Progenitor cell of endocrine pancreas (in vitro differentiated cells): Measurements from ENCODE around the gene PRDM8. TPM values are rescaled to one million over a fixed set of nuclear protein-coding genes. Genes with fewer than 3 reads are reported as not detected.

Experiments
- DNase-seq: peaks from one replicate; pipeline ENCODE4 v3.0.0; 2021; ENCODE audit warnings: low spot score; ENCODE audit not compliant: unreplicated experiment
- H3K27ac Mint-ChIP-seq: 2 replicates; pipeline ENCODE4 v1.8.0; 2021; ENCODE audit warnings: mild to moderate bottlenecking, moderate library complexity, mixed read lengths
- H3K27me3 Mint-ChIP-seq: 2 replicates; pipeline ENCODE4 v1.8.0; 2021; ENCODE audit warnings: mixed read lengths
- H3K36me3 Mint-ChIP-seq: 2 replicates; pipeline ENCODE4 v1.8.0; 2022; ENCODE audit warnings: mixed read lengths; ENCODE audit not compliant: insufficient read depth
- H3K4me1 Mint-ChIP-seq: 2 replicates; pipeline ENCODE4 v1.8.0; 2021; ENCODE audit warnings: low read depth, mixed read lengths
- H3K4me3 Mint-ChIP-seq: 2 replicates; pipeline ENCODE4 v1.8.0; 2021; ENCODE audit warnings: low read depth, mild to moderate bottlenecking, moderate library complexity, mixed read lengths
- H3K9me3 Mint-ChIP-seq: 2 replicates; pipeline ENCODE4 v1.8.0; 2021; ENCODE audit warnings: low read depth, mixed read lengths
- total RNA-seq: library from RNA; stranded (reverse); gene quantifications from 2 replicates; pipeline ENCODE4 v1.2.1, GENCODE V29; 2021
- TF ChIP-seq, protein P1 (sequence below): fragments of 200-600 bp; sonication (generic); IDR thresholded peaks from one replicate; pipeline ENCODE4 v1.5.0; 2021; ENCODE audit warnings: antibody characterized with exemption, mild to moderate bottlenecking; ENCODE audit not compliant: unreplicated experiment

The PRDM8 gene
- total RNA-seq, 1 donor from 2014 or later: 0.38 TPM

DNA sequence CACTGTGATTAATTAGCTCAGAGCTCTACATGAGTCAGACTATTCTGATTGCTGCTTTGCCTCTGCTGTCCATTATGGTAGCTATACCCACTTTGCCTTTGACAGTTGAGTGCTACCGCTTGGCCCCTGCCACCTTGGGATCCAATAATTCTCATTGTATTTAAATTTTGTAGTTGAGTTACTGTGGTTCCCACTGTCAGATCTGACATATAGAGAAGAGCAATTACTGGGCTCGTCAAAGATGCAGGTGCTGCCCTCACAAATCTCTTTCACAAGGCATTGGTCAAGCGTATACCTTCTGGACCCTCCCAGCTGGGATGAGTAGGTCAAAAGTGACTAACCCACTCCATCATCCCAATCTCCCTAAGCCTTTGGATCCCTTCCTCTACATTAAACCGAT, 18.3 kb upstream of the PRDM8 start:
- Mint-ChIP-seq H3K9me3 (peaks cover 7% of the 10 kb centered on the region), H3K4me1 (no peaks in the 10 kb centered on the region), H3K27ac (no peak overlapping the region), H3K36me3 (no peaks in the 10 kb centered on the region), H3K4me3 (no peak overlapping the region), H3K27me3 (peaks cover 39% of the 10 kb centered on the region)
- DNase-seq: no peak
- TF ChIP-seq, protein P1, sequence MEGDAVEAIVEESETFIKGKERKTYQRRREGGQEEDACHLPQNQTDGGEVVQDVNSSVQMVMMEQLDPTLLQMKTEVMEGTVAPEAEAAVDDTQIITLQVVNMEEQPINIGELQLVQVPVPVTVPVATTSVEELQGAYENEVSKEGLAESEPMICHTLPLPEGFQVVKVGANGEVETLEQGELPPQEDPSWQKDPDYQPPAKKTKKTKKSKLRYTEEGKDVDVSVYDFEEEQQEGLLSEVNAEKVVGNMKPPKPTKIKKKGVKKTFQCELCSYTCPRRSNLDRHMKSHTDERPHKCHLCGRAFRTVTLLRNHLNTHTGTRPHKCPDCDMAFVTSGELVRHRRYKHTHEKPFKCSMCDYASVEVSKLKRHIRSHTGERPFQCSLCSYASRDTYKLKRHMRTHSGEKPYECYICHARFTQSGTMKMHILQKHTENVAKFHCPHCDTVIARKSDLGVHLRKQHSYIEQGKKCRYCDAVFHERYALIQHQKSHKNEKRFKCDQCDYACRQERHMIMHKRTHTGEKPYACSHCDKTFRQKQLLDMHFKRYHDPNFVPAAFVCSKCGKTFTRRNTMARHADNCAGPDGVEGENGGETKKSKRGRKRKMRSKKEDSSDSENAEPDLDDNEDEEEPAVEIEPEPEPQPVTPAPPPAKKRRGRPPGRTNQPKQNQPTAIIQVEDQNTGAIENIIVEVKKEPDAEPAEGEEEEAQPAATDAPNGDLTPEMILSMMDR: no peak

DNA sequence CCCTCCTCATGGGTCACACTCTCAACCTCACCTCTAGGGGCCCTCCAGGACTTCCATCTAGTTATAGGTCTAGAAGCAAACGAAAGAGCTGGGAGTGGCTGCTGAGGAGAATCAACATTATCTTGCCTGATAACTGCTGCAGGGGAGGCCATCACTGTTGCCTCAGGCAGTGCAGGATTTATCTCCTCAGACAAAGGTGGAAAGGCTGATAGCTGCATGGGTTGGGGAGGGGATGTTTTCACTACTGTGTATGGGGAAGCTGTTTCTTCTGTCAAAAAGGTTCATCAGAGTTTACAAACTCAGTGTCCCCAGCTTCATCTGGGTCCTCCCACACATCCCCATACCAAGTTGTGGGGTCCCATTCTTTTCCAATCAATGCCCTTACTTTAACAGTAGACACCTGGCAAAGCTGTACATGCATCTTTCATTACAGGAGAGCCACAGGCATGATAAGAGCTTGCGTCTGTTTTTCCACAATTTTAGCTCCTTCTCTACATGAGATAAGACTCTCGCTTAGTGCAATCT, 17.6 kb upstream of the PRDM8 start:
- Mint-ChIP-seq H3K27me3 (peaks cover 44% of the 10 kb centered on the region), H3K9me3 (peaks cover 7% of the 10 kb centered on the region), H3K4me3 (no peak overlapping the region), H3K4me1 (peaks cover 6% of the 10 kb centered on the region), H3K27ac (no peak overlapping the region), H3K36me3 (no peaks in the 10 kb centered on the region)
- TF ChIP-seq, protein P1: no peak
- no peak for DNase-seq

DNA sequence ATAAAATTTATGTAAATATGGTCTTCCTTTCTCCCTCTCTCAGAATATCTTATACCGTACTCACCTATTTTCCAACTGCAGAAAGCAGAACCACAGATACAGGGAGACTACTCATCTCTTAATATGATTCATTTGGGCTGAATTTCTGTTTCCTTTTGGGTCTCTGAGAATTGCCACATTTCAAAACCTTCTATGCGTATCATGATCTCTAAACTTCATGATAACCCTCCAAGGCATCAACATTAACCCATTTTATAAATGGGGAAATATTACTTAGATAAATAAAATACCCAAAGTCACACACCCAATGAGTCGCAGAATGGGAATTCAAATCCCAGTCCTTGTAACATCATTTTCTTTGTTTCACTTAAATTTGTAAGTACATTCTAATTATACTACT, 16.6 kb upstream of the PRDM8 start:
- DNase-seq: no peak
- TF ChIP-seq, protein P1: no peak
- peaks cover 13% of the 10 kb centered on the region for H3K4me1 Mint-ChIP-seq
- H3K4me3 Mint-ChIP-seq: no peak overlapping the region
- peaks cover 54% of the 10 kb centered on the region for H3K27me3 Mint-ChIP-seq
- no peak overlapping the region for H3K27ac Mint-ChIP-seq
- no peaks in the 10 kb centered on the region for H3K36me3 Mint-ChIP-seq
- peaks cover 7% of the 10 kb centered on the region for H3K9me3 Mint-ChIP-seq

DNA sequence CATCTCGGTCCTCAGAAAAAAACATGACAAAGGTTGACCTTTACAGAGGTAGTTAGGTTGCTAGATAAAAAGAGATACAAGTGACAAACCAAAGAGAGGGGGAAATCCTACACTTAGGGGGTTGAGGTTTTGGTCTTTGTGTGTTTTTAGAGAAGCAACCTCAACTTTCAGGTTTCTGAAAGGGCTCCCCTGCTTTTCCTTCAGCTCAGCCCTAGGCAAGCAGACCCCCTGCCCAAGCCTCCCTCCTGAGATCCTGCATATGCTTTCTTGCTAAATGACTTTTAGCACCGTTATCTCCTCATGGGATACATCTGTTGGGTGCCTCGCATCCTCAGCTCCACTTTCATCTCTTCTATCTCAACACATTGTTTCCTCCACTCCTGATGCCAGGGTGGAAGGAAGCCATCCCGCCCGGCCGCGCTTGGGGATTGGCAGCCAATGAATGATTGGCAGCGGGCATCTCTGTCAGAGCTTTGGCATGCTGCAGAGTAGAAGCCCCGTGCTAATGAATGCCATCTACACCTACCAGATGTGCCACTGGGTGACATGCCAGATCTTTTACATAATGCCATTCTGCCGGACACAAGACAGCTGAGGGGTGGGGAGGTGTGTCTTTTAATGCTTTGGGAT, 15.0 kb upstream of the PRDM8 start:
- peaks cover 70% of the 10 kb centered on the region for H3K27me3 Mint-ChIP-seq
- DNase-seq: no peak
- H3K4me3 Mint-ChIP-seq: no peak overlapping the region
- peaks cover 7% of the 10 kb centered on the region for H3K9me3 Mint-ChIP-seq
- H3K4me1 Mint-ChIP-seq: peaks cover 13% of the 10 kb centered on the region
- TF ChIP-seq, protein P1: no peak
- no peaks in the 10 kb centered on the region for H3K36me3 Mint-ChIP-seq
- no peak overlapping the region for H3K27ac Mint-ChIP-seq

DNA sequence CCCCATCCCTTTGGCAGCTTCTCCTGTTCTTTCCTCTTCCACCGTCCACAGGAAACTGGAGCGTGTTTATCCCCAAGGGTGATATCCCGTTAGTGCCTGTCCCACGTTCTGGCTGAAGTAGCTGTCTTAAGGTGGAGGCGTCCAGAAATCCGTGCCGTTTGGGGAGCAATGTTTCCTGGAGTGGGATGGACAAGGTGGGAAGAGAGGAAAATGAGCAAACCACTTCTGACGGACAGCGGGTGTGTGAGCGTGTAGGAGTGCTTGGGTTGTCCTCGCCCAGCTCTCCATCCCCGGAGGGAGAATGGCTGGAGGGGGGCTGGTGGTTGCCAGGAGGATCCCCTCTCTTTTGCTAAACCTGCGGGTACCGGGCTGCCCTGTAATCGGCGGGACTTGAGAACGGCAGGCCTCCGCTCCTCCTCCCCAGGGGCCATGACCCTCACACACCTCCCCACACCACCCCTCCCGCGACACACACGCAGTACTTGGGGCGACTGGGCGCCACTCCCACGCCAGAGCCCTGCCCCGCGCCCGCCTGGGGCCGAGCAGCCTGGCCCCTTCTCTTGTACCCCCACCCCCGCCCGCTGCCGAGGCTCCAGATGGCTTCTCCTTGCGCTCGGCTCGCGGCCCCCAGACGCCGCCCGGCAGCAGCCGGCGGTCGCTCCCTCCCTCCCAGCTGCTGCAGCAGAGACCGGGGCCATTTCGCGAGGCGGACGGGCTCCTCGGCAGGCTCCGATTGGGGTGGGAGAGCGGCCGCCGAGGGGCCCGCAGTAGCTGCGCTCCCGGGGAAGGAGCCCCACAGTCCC, 13.9 kb upstream of the PRDM8 start:
- no peak for DNase-seq
- peaks cover 7% of the 10 kb centered on the region for H3K9me3 Mint-ChIP-seq
- H3K4me3 Mint-ChIP-seq: peak overlapping the region; percentile 55
- TF ChIP-seq, protein P1: no peak
- no peaks in the 10 kb centered on the region for H3K36me3 Mint-ChIP-seq
- H3K27me3 Mint-ChIP-seq: peaks cover 81% of the 10 kb centered on the region
- peaks cover 13% of the 10 kb centered on the region for H3K4me1 Mint-ChIP-seq
- H3K27ac Mint-ChIP-seq: no peak overlapping the region
